ENCODE measurements around the gene CPPED1. TPM values are rescaled to one million over a fixed set of nuclear protein-coding genes. Genes with fewer than 3 reads are reported as not detected.
"Not testable (repeated sequence)": the region's sequence is repeated elsewhere in the genome, so short reads cannot be mapped to it uniquely, and the experiment has no call there.

Gene CPPED1
- total and polyA plus RNA-seq, 8 donors: 9.1 to 33.3 (median 9.8) TPM

DNA sequence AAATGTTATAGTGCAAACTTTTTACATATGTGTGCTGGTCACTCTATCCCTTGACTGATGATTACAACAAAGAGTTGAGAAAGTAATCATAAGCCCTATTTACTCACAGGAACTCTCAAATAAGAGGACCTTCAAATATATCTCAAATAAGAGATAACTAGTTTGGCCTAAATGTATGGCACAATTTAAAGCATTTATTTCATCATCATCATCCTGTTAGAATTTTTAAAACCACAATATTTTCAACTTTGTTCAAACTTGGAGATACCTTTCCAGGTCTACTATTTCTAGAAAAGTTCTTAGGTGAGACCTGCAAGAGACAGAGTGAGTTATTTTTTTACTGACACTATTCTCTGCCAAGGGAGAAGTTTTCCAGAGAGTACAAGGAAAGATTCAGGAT lies 5.5 kb downstream of the CPPED1 start:
- Histone ChIP-seq H3K27ac (no peak overlapping the region), H3K4me1 (peaks cover 13 to 48% of the 10 kb centered on the region in 2 donors), H3K4me3 (no peak overlapping the region), H3K36me3 (no peaks in the 10 kb centered on the region), H3K9me3 (no peaks in the 10 kb centered on the region), H3K27me3 (no peaks in the 10 kb centered on the region)
- ATAC-seq: no peak
- TF ChIP-seq, protein P1, sequence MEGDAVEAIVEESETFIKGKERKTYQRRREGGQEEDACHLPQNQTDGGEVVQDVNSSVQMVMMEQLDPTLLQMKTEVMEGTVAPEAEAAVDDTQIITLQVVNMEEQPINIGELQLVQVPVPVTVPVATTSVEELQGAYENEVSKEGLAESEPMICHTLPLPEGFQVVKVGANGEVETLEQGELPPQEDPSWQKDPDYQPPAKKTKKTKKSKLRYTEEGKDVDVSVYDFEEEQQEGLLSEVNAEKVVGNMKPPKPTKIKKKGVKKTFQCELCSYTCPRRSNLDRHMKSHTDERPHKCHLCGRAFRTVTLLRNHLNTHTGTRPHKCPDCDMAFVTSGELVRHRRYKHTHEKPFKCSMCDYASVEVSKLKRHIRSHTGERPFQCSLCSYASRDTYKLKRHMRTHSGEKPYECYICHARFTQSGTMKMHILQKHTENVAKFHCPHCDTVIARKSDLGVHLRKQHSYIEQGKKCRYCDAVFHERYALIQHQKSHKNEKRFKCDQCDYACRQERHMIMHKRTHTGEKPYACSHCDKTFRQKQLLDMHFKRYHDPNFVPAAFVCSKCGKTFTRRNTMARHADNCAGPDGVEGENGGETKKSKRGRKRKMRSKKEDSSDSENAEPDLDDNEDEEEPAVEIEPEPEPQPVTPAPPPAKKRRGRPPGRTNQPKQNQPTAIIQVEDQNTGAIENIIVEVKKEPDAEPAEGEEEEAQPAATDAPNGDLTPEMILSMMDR (IDR thresholded peaks at IDR 0.05): no peak
- intact Hi-C loops (cut with DNase I): no loop called here
- no peak for DNase-seq

DNA sequence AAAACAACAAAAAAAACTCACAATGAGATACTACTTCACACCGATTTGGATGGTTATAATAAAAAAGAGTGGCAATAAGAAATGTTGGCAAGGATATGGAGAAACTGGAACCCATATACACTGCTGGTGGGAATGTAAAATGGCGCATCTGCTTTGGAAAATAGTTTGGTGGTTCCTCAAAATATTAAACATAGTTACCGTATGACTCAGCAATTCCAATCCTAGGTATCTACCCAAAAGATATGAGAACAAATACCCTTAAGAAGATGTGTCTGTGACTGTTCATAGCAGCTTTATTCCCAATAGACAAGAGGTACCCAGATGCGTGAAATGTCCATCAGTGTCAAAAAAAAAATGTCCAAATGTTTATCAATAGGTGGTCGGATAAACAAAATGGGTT lies 7.2 kb downstream of the CPPED1 start:
- Histone ChIP-seq H3K4me1 (peaks cover 0 to 31% of the 10 kb centered on the region in 2 donors), H3K27ac (no peak overlapping the region), H3K36me3 (peaks cover 0 to 2% of the 10 kb centered on the region in 2 donors), H3K9me3 (no peaks in the 10 kb centered on the region), H3K27me3 (no peaks in the 10 kb centered on the region), H3K4me3 (no peak overlapping the region)
- no peak for DNase-seq
- intact Hi-C loops (cut with DNase I): no loop called here
- no peak for ATAC-seq
- TF ChIP-seq, protein P1 (IDR thresholded peaks at IDR 0.05): no peak

DNA sequence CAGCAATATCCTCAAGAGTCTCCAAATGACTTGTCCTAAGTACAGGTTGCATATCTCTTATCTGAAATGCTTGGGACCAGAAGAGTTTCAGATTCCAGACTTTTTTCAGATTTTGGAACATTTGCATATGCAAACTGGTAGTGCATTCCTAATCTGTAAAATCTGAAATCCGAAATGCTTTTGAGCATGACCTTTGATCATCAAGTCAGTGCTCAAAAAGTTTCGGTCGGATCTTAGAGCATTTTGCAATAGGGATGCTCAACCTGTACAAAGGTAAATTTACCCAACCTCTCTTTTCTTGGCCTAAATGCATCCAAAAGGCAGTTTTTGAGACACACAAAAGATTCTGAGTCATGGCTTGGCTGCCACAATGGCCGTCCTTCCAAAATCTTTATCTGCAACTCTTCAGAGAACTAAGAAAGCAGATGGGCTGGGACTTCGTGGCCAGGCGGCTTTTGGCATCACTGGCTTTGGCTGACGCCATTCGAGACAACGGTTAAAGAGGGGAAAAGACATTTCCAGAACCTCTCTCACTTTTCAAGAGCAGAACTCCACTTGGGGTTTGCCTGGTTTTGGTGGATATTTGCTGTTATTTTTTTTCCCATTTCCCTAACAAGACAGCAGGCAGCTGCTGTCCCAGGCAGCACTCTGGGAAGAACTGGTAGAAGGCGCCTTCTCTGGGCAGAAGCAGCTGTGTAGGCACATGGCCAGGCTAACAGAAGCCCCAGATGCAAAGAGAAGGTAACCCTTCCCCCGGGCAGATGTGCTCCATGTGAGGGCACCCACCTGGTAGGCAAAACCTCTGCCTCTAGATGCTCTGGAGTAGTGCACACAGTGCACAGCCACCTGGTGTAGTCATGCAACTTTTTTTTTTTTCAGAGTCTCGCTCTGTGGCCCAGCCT lies 8.9 kb downstream of the CPPED1 start:
- no peak for ATAC-seq
- TF ChIP-seq, protein P1 (IDR thresholded peaks at IDR 0.05): no peak

DNA sequence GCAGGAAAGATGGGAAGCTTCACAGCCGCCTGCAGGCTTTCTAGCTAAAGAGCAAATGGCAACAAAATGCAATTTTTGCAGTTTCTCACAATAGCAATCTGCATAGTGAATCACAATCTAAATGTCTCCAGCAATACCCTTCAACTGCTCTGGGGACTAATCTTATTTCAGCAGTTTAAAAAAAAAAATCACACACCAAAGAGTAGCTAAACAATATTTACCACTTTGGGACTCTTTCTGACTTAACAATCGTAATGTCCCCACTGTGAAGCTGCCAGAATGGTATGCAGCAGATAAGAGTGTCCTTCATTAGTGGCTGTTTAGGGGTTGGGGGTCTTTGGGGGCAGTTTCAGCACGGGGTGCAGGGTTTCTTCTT lies 9.8 kb downstream of the CPPED1 start:
- Histone ChIP-seq H3K9me3 (no peaks in the 10 kb centered on the region), H3K36me3 (peaks cover 0 to 4% of the 10 kb centered on the region in 2 donors), H3K27me3 (no peaks in the 10 kb centered on the region), H3K27ac (no peak overlapping the region), H3K4me1 (peaks cover 0 to 10% of the 10 kb centered on the region in 2 donors), H3K4me3 (no peak overlapping the region)
- no peak for ATAC-seq
- no peak for DNase-seq
- TF ChIP-seq, protein P1 (IDR thresholded peaks at IDR 0.05): no peak
- intact Hi-C loops (cut with DNase I): no loop called here

More for the DNA sequence above, 8.9 kb downstream of the CPPED1 start:
- Histone ChIP-seq H3K27ac (no peak overlapping the region), H3K4me1 (peaks cover 0 to 14% of the 10 kb centered on the region in 2 donors), H3K27me3 (no peaks in the 10 kb centered on the region), H3K36me3 (peaks cover 0 to 4% of the 10 kb centered on the region in 2 donors), H3K4me3 (no peak overlapping the region), H3K9me3 (no peaks in the 10 kb centered on the region)
- intact Hi-C loops (cut with DNase I): no loop called here
- no peak for DNase-seq

DNA sequence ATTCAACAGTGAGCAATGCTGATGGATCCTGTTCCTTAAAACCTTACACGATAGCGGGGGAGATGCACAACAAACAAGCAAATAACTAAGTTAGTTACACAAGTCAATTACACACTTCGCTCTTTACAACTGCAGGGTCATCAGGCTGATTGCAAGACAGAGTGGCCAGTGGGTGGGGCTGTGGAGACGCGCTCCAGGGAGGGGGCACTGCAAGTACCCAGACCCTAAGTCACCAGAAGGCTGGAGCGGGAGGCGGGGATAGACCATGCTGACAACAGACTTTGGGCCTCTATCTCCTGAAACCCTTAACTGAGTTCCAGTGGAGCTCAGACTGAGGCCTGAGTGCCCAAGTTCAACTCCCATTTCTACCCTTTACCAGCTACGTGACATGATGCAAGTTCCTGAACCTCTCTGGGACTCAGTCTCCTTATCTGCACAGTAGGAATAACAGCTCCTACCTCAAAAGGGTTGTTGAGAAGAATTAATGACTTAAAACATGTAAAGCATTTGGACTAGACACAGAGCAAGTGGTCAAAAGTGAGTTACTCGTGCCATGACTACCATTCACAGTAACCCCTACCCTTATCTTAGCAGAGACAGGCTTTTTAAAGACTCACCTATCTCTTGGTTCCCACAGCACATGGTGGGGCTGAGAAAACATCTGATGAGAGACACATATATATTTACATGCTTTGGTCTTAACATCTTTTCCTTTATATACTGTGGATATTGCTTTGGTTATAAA lies 10.4 kb downstream of the CPPED1 start:
- TF ChIP-seq, protein P1 (IDR thresholded peaks at IDR 0.05): no peak
- DNase-seq: no peak
- intact Hi-C loops (cut with DNase I): no loop called here

DNA sequence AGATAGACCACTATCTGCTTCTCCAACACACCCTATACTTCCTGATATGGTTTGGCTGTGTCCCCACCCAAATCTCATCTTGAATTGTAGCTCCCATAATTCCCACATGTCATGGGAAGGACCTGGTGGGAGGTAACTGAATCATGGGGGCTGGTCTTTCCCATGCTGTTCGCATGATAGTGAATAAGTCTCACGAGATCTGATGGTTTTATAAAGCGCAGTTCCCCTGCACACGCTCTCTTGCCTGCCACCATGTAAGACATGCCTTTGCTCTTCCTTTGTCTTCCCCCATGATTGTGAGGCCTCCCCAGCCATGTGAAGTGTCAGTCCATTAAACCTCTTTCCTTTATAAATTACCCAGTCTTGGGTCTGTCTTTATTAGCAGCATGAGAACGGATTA lies 11.2 kb downstream of the CPPED1 start:
- H3K27ac ChIP-seq; intact Hi-C loops (cut with DNase I); H3K4me1 ChIP-seq; H3K27me3 ChIP-seq; H3K4me3 ChIP-seq; DNase-seq; H3K9me3 ChIP-seq; H3K36me3 ChIP-seq; ATAC-seq: not testable (repeated sequence)

More for the DNA sequence above, 10.4 kb downstream of the CPPED1 start:
- peaks cover 0 to 5% of the 10 kb centered on the region in 2 donors for H3K4me1 ChIP-seq
- no peaks in the 10 kb centered on the region for H3K27me3 ChIP-seq
- no peaks in the 10 kb centered on the region for H3K9me3 ChIP-seq
- no peak overlapping the region for H3K4me3 ChIP-seq
- peaks cover 0 to 4% of the 10 kb centered on the region in 2 donors for H3K36me3 ChIP-seq
- no peak for ATAC-seq
- H3K27ac ChIP-seq: no peak overlapping the region
